Neural cell (in vitro differentiated cells): ENCODE data around the gene KRTAP5-4. TPM values are rescaled to one million over a fixed set of nuclear protein-coding genes. Genes with fewer than 3 reads are reported as not detected.

Source experiments
- H2AFZ ChIP-seq: fragments of 200-600, 300-800 bp; sonication (generic), shearing (Covaris generic); 2 replicates; pipeline ENCODE4 v1.6.0; 2014; ENCODE audit warnings: low read depth, mild to moderate bottlenecking, antibody characterized with exemption, low read length, moderate library complexity
- H3F3A ChIP-seq: fragments of 200-600 bp; shearing (Covaris generic); 2 replicates; pipeline ENCODE4 v1.6.1; 2016; ENCODE audit warnings: mild to moderate bottlenecking, moderate library complexity, mixed read lengths, antibody characterized with exemption, low read length; ENCODE audit not compliant: insufficient read depth, poor library complexity, severe bottlenecking
- H3K27ac ChIP-seq: fragments of 200-600, 300-800 bp; sonication (generic), shearing (Covaris generic); 2 replicates; pipeline ENCODE4 v1.5.1; 2014; ENCODE audit warnings: mild to moderate bottlenecking, low read length, moderate library complexity
- H3K27me3 ChIP-seq: fragments of 300-800, 200-600 bp; sonication (generic), shearing (Covaris generic); 2 replicates; pipeline ENCODE4 v1.6.0; 2014; ENCODE audit warnings: mild to moderate bottlenecking, low read depth, low read length, moderate library complexity; ENCODE audit not compliant: insufficient read depth
- H3K36me3 ChIP-seq: fragments of 300-800, 200-600 bp; sonication (generic), shearing (Covaris generic); 2 replicates; pipeline ENCODE4 v1.5.1; 2014; ENCODE audit warnings: mild to moderate bottlenecking, antibody characterized with exemption, low read length, moderate library complexity; ENCODE audit not compliant: insufficient read depth
- H3K4me2 ChIP-seq: fragments of 300-800, 200-600 bp; sonication (generic), shearing (Covaris generic); 2 replicates; pipeline ENCODE4 v1.6.0; 2014; ENCODE audit warnings: mild to moderate bottlenecking, low read length
- H3K4me3 ChIP-seq: fragments of 300-800, 200-600 bp; sonication (generic), shearing (Covaris generic); 2 replicates; pipeline ENCODE4 v1.5.1; 2014; ENCODE audit warnings: mild to moderate bottlenecking, low read length, moderate library complexity
- H3K79me2 ChIP-seq: fragments of 200-600 bp; shearing (Covaris generic); replicated peaks from 2 replicates; pipeline ENCODE4 v1.6.0; 2014; ENCODE audit warnings: mild to moderate bottlenecking, low read length, moderate library complexity; ENCODE audit not compliant: insufficient read depth
- H3K9ac ChIP-seq: fragments of 300-800, 200-600 bp; sonication (generic), shearing (Covaris generic); 2 replicates; pipeline ENCODE4 v1.6.1; 2016; ENCODE audit warnings: mild to moderate bottlenecking, low read length, mixed read lengths
- H3K9me2 ChIP-seq: fragments of 200-600 bp; shearing (Covaris generic); 2 replicates; pipeline ENCODE4 v1.6.1; 2016; ENCODE audit warnings: mild to moderate bottlenecking, low read length, mixed read lengths; ENCODE audit not compliant: insufficient read depth
- H3K9me3 ChIP-seq: fragments of 200-600, 300-800 bp; sonication (generic), shearing (Covaris generic); 2 replicates; pipeline ENCODE4 v1.6.1; 2016; ENCODE audit warnings: mild to moderate bottlenecking, mixed run types, low read length, moderate library complexity, mixed read lengths
- H4K20me1 ChIP-seq: fragments of 200-600 bp; shearing (Covaris generic); 2 replicates; pipeline ENCODE4 v1.6.1; 2016; ENCODE audit warnings: mild to moderate bottlenecking, mixed run types; ENCODE audit not compliant: insufficient read depth
- CTCF ChIP-seq: fragments of 450-650 bp; IDR thresholded peaks from 2 replicates; pipeline ENCODE4 v1.5.1; 2014; ENCODE audit warnings: antibody characterized with exemption, mild to moderate bottlenecking, moderate library complexity; ENCODE audit not compliant: poor library complexity, severe bottlenecking
- EP300 ChIP-seq: fragments of 450-650 bp; conservative IDR thresholded peaks from 2 replicates; pipeline ENCODE4 v1.6.1; 2014; ENCODE audit warnings: antibody characterized with exemption, mild to moderate bottlenecking, moderate library complexity; ENCODE audit not compliant: poor library complexity, severe bottlenecking
- EZH2 ChIP-seq: fragments of 200-600, 300-800 bp; shearing (Covaris generic), sonication (generic); IDR thresholded peaks from 2 replicates; pipeline ENCODE4 v1.6.1; 2014; ENCODE audit warnings: antibody characterized with exemption, low read length, borderline replicate concordance, mild to moderate bottlenecking; ENCODE audit not compliant: insufficient read depth, poor library complexity, severe bottlenecking
- MXI1 ChIP-seq: fragments of 450-650 bp; conservative IDR thresholded peaks from 2 replicates; pipeline ENCODE4 v1.6.1; 2014; ENCODE audit warnings: antibody characterized with exemption, mild to moderate bottlenecking; ENCODE audit not compliant: poor library complexity, severe bottlenecking
- POLR2AphosphoS5 ChIP-seq: IDR thresholded peaks from 2 replicates; pipeline ENCODE4 v1.6.1; 2012
- RAD21 ChIP-seq: fragments of 450-650 bp; conservative IDR thresholded peaks from 2 replicates; pipeline ENCODE4 v1.6.1; 2014; ENCODE audit warnings: antibody characterized with exemption, mild to moderate bottlenecking, moderate library complexity
- REST ChIP-seq: IDR thresholded peaks from 2 replicates; pipeline ENCODE4 v1.6.1; 2012; ENCODE audit warnings: borderline replicate concordance
- SMC3 ChIP-seq: fragments of 450-650 bp; conservative IDR thresholded peaks from 2 replicates; pipeline ENCODE4 v1.6.1; 2014; ENCODE audit warnings: antibody characterized with exemption, mild to moderate bottlenecking, moderate library complexity; ENCODE audit not compliant: poor library complexity
- TAF1 ChIP-seq: IDR thresholded peaks from 2 replicates; pipeline ENCODE4 v1.6.1; 2012; ENCODE audit warnings: low read depth
- polyA plus RNA-seq: library from polyadenylated mRNA; depleted of rRNA; stranded (reverse); fragments of >200 nt; gene quantifications from 2 replicates; pipeline ENCODE4 v1.2.3, GENCODE V29; 2014

Gene KRTAP5-4
- polyA plus RNA-seq, 1 donor from 2014 or later, result not detected

- no peaks in the 10 kb centered on the region for H4K20me1 ChIP-seq
- no peaks in the 10 kb centered on the region for H3K9me3 ChIP-seq
- no peaks in the 10 kb centered on the region for H3K36me3 ChIP-seq
- H3K27me3 ChIP-seq, result no peaks in the 10 kb centered on the region
- no peak overlapping the region for H3K27ac ChIP-seq
- no peaks in the 10 kb centered on the region for H3F3A ChIP-seq
- no peak overlapping the region for H2AFZ ChIP-seq
- no peaks in the 10 kb centered on the region for H3K9me2 ChIP-seq
- TF ChIP-seq RAD21, result no peak
- no peak overlapping the region for H3K9ac ChIP-seq
- no peak overlapping the region for H3K4me3 ChIP-seq
- no peak overlapping the region for H3K4me2 ChIP-seq
- no peaks in the 10 kb centered on the region for H3K79me2 ChIP-seq
Observed at GRCh38 chr11:1667906-1668305, 46.0 kb upstream of the KRTAP5-4 start.

GRCh38 chr11:1667121-1667850, 45.3 kb upstream of the KRTAP5-4 start:
- H2AFZ ChIP-seq, result no peak overlapping the region
- H3K9ac ChIP-seq, result no peak overlapping the region
- no peaks in the 10 kb centered on the region for H3K27me3 ChIP-seq
- no peaks in the 10 kb centered on the region for H3K36me3 ChIP-seq
- no peaks in the 10 kb centered on the region for H4K20me1 ChIP-seq
- H3K27ac ChIP-seq, result no peak overlapping the region
- TF ChIP-seq TAF1, result no peak
- no peak for TF ChIP-seq RAD21
- no peak for TF ChIP-seq MXI1
- TF ChIP-seq REST, result no peak
- no peak for TF ChIP-seq CTCF
- TF ChIP-seq POLR2AphosphoS5, result no peak
- TF ChIP-seq EZH2, result no peak
- TF ChIP-seq SMC3, result no peak
- no peak for TF ChIP-seq EP300
- no peaks in the 10 kb centered on the region for H3K9me3 ChIP-seq
- H3F3A ChIP-seq, result no peaks in the 10 kb centered on the region
- no peaks in the 10 kb centered on the region for H3K79me2 ChIP-seq
- H3K9me2 ChIP-seq, result no peaks in the 10 kb centered on the region
- no peak overlapping the region for H3K4me2 ChIP-seq
- no peak overlapping the region for H3K4me3 ChIP-seq
